DMS79 (cell line): ENCODE results near the gene SRP54.
A peak's percentile ranks its signal among the peaks of the same experiment; 100 is the strongest.
"Not testable (repeated sequence)": the region's sequence is repeated elsewhere in the genome, so short reads cannot be mapped to it uniquely, and the experiment has no call there.

Experiments used
- DNase-seq: peaks from one replicate; lab custom pipeline; 2025; lab: John Stamatoyannopoulos, UW

The SRP54 gene

DNA sequence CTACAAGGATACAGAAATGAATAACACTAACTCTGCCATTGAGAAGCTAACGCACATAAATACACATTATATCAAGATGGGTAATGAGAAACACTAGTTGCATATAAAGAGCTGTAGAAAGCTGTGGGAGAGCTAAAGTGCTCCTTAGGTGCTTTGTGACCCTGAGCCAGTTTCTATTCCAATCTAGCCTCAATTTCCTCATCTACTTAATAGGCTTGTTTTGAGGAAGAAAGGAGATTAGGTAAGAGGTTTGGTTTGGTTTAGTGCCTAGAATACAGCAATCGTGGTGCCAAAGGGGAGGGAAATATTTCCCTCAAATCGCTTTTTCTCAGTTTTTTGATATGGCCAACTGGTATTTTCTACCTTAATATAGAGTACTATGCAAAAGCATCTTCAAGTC, 994 bp downstream of the SRP54 start:
- DNase-seq, result no peak

DNA sequence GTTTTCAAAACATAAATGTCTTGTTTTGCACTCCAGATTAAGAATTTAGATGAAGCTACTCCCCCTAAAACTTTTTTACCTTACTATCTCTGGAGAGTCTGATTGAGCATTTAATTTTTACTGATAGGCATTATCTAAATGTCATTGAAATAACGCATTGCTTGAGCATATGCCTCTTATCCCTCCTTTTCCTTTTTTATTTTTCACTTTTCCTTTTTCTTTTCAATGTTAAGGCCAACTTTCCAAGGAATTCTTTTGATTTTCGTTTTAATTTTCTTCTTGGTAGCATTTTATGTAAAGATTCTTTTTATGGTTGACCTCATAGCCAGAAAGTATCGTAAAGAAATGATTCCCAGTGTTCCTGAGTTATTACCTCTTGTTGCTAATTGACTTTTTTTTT, 2.9 kb downstream of the SRP54 start:
- DNase-seq, result no peak

DNA sequence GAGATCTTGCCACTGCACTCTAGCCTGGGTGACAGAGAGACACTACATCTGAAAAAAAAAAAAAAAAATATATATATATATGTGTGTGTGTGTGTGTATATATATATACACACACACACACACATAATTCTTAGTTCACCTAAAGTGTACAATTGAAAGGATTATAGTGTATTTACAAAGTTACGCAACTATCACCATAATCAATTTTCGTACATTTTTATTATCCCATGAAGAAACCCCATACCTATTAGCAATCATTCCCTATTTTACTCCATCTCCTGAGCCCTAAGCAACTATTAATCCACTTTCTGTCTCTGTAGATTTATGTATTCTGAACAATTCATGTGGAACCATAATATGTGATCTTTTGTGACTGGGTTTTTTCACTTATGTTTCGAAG, 4.4 kb downstream of the SRP54 start:
- no peak for DNase-seq

DNA sequence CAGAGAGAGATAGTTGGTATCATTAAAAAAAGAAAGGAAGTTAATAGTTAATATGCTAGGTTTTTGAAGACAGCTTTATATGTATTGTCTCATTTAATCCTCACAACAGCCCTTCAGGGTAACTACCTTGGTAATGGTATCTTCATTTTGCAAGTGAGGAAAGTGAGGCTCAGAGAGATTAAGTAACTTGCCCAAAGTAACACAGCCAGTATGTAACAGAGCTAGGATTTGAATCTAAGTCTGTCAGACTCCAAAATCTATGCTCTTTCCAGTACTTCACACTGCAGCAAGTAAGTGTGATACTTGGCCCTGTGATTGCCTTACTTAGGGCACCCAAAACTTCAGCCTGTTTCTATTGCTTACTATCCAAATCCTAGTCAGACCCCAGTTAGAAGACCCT, 7.0 kb downstream of the SRP54 start:
- DNase-seq, result no peak

DNA sequence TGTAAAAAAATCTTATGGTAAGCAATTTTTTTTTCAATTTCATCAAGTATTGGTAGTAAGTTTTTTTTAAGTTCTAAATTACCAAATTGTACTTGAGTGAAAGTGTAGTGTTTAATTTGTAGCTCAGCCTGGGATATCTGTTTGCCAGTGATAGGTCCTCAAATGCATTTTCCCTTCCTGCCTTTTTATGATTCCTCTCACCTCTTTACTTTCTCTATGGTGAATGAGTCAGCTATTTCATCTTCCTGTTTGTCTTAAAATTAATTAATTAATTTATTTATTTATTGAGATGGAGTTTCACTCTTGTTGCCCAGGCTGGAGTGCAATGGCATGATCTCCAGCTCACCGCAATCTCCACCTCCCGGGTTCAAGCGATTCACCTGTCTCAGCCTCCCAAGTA, 10.6 kb downstream of the SRP54 start:
- no peak for DNase-seq

DNA sequence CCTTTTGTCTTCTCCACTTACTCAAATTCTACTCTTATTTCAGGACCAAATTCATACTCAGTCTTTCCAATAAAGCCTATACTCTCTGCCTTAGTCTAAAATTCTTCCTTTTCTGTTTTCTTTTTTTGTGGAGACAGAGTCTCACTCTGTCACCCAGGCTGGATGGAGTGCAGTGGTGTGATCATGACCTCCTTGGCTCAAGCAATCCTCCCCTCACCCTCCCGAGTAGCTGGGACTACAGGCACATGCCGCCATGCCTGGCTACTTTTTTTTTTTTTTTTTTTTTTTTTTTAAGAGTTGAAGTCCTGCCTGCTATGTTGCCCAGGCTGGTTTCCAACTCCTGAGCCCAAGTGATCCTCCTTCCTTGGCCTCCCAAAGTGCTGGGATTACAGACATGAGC, 11.9 kb downstream of the SRP54 start:
- DNase-seq, result no peak

DNA sequence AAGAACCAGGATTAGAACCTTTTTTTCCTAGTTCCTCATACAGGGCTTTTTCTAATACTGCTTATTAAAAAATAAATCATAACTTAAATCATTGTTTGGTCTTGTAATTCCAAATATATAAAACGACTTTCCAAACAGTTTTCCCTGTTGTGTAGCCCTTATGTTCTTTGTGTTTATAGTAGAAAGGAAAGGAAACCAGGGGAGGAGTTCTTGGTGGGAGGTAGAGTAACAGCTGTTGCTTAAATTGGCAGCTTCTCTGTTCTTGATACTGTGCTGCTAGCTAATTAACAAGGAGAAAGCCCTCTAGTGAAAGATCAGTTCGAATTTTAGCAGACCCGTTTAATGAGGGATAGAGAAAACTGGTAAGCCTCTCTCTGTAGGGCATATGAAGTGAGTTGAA, 15.0 kb downstream of the SRP54 start:
- DNase-seq, result no peak

DNA sequence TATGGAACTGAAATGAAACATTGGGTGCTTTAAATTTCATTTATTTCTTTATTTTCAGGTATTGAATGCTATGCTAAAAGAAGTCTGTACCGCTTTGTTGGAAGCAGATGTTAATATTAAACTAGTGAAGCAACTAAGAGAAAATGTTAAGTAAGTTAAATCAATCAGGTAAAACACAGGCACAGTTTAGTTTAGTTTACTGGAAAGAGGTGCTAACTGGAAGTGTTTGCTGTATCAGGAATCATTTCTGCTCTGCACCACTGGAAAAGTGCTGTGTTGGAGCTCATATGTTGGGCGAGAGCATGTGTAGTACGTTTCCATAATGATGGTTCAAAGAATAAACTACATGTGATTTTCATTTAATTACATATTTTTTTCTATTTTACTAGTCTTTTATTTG, 16.7 kb downstream of the SRP54 start:
- no peak for DNase-seq

DNA sequence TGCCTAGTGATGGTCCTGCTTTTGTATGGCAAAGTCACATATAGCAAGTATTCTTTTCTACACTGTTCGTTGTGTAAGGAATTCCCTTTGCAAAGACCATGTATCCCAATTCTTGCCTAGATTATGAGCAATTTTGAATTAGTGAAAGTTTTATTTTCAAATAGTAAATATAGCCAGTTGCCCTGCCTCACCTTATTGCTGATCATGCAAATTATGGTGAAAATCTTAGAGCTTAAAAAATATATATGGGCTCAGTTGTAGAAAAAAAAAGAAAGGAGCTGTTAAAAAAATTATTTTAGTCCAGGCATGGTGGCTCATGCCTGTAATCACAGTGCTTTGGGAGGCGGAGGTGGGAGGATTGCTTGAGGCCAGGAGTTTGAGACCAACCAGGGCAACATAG, 18.8 kb downstream of the SRP54 start:
- no peak for DNase-seq

DNA sequence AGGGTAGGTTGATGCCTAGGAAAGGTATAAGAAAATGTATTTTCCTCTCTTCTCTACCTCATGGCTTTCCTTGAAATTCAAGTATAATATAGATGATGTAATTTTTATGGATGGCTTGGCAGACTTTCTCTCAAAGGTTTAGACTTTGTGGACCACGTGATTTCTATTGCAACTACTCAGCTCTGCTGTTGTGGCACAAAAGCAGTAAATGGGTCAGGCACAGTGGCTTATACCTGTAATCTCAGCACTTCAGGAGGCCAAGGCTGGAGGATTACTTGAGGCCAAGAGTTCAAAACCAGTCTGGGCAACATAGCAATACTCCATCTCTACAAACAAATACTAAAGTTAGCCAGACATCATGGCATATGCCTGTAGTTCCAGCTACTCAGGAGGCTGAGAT, 22.0 kb downstream of the SRP54 start:
- DNase-seq, result no peak

DNA sequence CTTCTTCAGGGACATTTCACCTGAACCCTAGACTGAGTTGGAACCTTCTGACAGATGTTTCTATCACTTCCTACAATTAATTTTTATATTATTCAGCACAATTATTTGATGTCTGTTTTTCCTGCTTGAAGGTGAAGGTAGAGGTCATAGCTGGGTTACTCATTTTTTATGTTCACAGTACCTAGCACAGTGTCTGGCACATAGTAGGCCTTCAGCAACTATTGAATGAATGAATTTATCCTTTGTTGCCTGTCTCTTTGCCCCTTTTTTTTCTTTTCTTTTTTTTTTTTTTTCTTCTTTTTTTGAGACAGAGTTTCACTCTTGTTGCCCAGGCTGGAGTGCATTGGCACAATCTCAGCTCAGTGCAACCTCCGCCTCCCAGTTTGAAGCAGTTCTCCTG, 33.8 kb downstream of the SRP54 start:
- no peak for DNase-seq

DNA sequence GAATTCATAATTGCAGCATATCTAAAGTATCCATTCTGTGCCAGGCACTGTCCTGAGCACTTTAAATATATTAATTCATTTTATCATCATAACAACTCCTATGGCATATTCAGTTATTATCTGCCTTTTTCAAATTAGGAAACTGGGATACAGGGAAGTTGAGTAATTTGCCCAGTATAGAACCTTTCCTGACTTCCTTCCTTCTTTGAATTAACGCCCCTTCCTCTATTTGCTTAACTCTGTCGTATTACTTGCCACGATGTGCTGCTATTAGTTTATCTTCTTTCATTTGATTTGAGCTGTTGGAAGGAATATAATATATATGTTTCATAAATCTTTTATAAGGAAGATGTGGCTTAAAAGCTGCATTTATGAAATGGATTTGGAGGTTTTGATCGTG, 37.9 kb downstream of the SRP54 start:
- DNase-seq, result no peak

DNA sequence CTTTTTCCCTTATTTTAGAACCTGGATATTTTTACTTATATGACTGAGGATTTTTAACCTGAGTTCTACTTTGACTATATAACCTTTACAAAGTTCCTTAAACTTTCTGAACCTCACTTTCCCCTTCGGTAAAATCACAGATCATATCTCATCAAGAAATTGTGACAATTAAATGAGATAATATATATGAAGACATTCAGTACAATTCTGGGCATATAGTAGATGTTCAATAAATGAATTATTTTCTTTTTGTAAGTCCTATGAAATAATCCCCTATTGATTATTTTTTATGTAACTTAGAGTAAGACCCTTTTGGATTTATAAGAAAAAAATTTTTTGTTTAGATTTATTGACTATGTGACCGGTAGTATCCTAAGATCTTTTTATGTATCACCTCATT, 45.6 kb downstream of the SRP54 start:
- no peak for DNase-seq

DNA sequence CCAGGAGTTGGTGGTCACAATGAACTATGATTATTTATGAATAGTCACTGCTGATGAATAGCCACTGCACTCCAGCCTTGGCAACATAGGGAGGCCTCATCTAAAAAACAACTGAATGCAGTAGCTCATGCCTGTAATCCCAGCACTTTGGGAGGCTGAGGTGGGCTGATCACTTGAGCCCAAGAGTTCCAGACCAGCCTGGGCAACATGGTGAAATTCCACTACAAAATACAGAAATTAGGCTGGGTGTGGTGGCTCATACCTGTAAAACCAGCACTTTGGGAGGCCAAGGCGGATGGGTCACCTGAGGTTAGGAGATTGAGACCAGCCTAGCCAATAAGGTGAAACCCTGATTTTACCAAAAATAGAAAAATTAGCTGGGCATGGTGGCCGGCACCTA, 49.8 kb downstream of the SRP54 start:
- no peak for DNase-seq

DNA sequence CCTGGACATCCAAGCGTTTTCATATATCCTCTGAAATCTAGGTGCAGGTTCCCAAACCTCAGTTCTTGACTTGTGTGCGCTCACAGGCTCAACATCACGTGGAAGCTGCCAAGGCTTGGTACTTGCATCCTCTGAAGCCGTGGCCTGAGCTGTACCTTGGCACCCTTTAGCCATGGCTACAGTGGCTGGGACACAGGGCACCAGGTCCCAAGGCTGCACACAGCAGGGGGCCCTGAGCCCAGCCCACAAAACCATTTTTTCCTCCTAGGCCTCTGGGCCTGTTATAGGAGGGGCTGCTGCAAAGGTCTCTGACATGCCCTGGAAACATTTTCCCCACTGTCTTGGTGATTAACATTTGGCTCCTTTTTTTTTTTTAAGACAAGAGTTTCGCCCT, 51.6 kb downstream of the SRP54 start:
- no peak for DNase-seq

DNA sequence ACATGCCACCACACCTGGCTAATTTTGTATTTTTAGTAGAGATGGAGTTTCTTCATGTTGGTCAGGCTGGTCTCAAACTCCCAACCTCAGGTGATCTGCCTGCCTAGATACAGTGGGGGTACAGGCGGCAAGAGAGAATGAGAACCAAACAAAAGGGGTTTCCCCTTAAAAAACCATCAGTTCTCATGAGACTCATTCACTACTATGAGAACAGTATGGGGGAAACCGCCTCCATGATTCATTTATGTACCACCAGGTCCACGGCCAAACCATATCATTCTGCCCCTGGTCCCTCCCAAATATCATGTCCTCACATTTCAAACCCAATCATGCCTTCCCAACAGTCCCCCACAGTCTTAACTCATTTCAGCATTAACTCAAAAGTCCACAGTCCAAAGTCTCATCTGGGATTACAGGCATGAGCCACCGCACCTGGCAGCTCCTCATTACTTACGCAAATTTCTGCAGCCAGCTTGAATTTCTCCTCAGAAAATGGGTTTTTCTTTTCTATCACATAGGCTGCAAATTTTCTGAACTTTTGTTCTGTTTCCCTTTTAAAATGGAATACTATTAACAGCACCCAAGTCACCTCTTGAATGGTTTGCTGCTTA, 52.3 kb downstream of the SRP54 start:
- not testable (repeated sequence) for DNase-seq

DNA sequence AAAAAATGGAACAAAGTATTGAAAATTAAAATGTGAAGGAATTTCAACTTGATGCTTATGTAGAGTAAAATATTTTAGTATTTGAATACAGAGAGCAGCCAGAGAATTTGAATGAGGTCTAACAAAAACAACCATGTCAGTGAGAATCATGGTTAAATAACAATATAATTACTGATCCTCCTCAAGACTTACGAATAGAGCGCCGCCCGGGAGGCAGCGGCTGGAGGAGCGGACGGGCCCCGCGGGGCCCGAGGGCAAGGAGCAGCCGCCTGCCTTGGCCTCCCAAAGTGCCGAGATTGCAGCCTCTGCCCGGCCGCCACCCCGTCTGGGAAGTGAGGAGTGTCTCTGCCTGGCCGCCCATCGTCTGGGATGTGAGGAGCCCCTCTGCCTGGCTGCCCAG, 55.5 kb downstream of the SRP54 start:
- not testable (repeated sequence) for DNase-seq

DNA sequence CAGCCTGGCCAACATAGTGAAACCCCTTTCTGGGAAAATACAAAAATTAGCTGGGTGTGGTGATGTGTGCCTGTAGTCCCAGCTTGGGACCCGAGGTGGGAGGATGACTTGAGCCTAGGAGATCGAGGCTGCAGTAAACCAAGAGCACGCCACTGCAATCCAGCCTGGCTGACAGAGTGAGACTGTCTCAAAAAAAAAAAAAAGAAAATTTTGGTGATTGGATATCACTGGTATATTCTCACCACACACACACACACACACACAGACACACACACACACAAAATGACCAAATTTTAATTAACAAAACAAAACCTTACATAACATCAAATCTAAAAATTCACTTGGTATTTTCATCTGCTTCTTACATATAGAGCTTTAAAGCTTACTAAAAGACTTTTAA, 59.8 kb downstream of the SRP54 start:
- no peak for DNase-seq

DNA sequence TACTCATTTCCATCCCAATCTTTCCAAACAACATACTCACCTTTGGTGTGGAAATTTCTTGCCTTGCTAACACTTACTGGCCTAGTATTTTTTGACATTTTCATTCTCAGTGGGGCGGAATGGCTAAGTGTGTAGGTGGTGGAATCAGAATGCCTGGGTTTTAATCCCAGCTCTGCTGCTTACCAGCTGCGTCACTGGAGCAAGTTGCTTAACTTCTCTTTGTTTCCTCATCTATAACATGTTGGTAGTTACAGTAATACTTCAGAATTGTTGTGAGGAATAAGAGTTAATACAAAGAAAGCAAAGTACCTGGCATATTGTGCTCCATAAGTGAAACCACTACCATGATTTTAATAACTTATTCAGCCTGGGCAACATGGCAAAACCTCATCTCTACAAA, 60.3 kb downstream of the SRP54 start:
- DNase-seq, result no peak

DNA sequence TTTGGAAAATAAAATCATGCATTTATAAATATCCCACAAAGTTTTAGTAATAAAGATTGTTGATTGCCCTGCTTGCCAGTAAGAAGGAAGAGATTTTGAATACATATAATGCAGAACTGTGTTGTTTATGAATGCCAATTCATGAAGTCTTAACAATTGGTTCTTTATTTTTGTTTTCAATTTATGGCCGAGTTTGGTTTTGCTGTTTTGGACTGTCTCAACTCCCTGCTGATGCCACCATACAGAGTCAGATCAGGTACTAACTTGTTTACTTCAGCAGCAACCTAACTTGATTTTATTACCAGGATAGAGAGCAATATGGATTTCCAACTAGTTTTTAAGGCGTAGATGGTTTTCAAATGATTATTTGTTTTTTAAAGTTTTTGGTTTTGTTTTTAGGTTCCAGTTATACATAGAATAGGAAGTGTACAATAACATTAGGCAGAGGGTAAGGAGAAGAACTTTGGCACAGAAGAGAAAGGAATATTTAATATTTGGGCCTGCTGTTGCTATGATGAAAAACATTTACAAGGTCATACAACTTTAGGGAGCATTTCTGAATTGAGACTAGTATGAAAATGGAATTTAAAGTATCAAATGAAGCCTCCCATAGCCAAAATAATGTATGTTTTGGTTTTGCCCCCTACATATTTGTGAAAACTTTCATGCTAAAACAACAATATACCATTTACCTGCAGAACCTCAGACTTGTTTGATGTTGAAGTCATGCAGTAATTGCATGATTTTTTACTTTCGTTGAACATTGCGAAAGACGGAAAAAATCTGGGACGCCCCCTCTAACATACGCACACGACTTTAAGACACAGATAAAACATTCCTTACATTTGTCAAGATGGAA, 62.4 kb downstream of the SRP54 start:
- DNase-seq, result no peak

DNA sequence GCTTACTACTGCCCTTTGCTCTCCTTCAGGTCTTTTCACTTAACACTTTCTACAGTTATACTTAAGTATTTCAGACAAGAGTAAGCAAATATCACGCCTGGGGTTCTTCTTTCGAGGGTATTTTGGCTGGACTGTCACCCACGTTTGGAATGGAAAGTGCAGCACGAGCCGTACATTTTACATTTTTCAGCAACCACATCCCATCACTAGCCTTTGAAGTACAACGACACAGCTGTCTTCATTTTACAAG, 62.9 kb downstream of the SRP54 start:
- no peak for DNase-seq

DNA sequence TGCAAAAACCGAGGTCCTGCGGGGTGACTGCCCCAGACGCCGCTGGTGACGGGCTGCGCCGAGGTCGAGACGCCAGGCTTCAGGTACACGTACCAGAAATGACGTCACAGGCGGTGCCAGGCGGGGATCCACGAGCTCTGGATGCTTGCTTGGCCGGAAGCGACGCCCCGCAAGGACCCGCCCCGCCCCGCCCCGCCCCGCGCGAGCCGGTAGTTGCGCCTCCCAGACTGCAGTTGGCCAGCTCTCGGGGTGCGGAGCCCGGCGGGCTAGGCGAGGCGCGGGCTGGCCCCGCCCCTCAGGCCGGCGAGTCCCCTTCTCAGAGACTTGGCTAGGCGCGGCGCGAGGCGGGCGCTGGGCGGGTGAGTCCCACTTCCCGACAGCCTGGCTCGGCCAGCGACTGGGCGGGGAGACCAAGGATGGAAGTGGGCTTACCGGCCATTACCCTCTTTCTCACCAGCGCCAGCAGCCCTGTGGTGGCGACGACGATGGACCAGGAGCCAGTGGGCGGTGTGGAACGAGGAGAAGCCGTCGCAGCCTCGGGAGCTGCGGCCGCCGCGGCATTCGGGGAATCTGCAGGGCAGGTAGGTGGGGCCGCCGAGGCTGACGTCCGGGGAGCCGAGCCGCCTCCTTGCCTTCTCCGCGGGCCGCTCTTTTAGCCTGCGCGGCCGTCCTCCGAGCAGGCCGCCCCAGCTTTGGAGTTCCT, 63.4 kb downstream of the SRP54 start, which contains the start of gene FAM177A1:
Gene FAM177A1 (plus strand): TSS at position 225 of the 703 bp plus-strand sequence. CDS start 192 bp downstream, at position 417.
- DNase-seq, result peak; percentile 100

DNA sequence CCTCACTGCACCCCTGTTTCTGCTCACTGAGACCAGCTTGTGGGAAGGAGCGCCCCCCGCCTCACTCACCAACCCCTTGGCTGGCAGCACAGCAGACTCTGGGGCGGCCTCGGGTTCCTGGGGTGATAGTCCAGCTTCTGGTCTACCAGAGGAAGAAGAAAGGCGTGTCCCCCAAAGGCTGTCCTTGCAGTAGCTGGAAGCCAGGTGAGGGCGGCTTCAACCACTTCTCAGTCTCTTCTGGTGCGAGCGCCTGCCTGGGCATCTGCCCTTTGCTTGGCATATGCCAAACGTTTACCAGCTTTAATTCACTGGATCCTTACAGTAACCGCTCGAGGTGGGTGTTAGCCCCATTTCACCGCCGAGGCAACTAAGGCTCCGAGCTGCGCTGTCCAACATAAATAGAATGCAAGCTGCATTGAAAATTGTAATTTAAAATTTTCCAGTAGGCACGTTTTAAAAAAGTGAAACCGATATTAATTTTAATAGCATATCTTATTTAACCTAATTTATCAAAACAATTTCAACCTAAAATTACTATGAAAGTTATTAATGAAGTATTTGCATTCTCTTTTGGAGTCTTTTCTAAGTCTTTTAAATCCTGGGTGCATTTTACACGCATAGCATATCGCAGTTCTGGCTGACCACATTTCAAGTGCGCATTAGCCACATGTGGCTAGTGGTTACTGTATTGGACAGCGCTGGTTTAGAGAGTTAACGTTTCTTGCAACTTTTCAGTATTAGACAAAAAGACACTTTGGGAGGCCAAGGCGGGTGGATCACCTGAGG, 64.2 kb downstream of the SRP54 start:
- peak; percentile 69 for DNase-seq
